NCI-H2171 (cell line): ENCODE measurements around the gene PARD6B.
"Not testable (repeated sequence)": the region's sequence is repeated elsewhere in the genome, so short reads cannot be mapped to it uniquely, and the experiment has no call there.

Experiments
- DNase-seq: peaks from one replicate; lab custom pipeline; 2025; lab: John Stamatoyannopoulos, UW

The PARD6B gene

DNA sequence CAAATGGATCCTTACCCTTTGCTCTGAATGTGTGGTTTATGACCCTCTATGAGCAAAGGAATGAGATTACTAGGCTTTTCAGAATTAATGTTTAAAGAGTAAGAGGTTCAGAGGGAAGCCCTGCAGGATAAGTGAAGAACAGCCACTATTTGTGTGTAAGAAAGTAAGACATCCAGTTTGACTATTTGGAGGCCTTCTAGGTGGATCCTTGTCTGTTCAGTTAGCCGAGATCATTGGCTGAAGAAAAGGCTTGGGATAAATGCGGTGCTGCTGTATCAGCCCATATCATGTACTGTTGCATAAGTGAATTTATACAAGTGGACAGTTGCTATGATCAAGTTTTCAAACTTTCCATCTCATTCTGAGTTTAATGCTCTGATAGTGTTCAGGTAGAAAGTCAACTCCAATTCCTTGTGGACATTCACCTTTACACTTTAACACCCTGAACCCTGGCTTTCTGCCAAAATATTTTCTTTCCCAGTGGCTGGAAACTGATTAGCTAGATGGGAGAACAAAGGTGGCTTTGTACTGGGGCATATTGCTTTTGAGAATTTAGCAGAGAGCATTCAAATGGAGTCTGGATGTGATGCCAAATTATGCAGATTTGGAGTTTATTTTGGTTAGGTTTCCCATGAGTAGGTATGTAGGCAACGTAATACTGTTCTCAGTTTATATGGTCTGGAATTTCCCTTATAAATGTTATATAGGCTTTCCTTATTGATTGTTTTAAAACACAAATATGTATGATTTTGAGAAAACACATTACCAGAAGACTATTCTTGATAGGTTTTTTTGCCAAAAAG lies 15.0 kb downstream of the PARD6B start:
- DNase-seq, result no peak

- DNase-seq, result no peak
Measured at GRCh38 chr20:50747275-50747674, 15.9 kb downstream of the PARD6B start.

GRCh38 chr20:50750145-50750671 lies 18.8 kb downstream of the PARD6B start:
- DNase-seq, result no peak

GRCh38 chr20:50753152-50753551 lies 21.8 kb downstream of the PARD6B start:
- DNase-seq, result no peak

- DNase-seq, result no peak
Measured at GRCh38 chr20:50754420-50754819, 23.0 kb downstream of the PARD6B start.

DNA sequence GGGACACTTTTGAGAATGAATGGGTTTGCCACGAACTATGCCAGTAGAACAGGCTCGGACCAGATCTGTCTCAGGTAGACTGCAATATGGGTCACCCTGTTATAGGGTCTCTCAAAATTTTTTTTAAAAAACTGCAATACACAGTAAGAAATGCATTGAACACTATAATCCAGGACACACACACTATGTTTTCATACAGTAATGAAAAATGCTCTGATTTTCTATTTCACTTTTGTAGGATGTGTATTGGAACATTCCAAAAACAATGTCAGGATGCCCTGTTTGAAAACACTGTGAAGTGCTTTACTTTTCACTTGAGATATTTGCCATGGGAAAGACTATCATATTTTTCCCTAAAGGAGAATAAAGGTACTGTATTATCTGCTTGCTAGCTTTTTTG lies 25.1 kb downstream of the PARD6B start:
- DNase-seq, result no peak

DNA sequence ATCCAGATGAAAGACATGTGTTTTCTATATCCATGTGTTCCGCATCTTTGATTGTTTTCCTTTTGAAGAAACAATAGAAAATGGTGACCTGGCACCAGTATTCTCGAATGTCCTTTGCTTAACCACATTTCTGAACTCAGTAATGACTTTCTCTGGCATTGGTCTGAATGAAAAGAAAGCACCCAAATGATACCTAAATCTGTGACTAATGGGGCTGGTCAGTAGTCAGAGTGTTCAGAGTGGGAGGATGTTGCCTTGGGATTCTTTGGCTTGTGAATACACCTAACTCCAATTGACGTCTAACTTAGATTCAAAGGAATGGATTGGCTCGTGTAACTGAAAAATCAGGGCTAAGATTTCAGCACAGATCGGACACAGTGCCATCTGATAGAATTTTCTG lies 27.1 kb downstream of the PARD6B start:
- DNase-seq, result no peak

GRCh38 chr20:50758992-50759391 lies 27.6 kb downstream of the PARD6B start:
- DNase-seq, result no peak

DNA sequence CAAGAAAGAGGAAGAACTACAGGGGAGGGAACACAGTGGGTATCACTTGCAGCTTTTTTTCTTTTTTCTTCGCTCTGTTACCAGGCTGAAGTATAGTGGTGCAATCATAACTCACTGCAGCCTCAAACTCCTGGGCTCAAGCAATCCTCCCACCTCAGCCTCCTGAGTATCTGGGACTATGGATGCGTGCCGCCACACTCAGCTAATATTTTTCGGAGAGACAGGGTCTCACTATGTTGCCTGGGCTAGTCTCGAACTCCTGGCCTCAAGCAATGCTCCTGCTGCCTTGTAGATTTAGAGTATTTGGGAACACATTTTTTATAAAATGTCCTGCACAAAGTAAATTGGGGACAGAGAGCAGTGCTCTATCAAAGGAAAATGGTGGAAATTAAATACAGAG lies 28.3 kb downstream of the PARD6B start:
- no peak for DNase-seq

DNA sequence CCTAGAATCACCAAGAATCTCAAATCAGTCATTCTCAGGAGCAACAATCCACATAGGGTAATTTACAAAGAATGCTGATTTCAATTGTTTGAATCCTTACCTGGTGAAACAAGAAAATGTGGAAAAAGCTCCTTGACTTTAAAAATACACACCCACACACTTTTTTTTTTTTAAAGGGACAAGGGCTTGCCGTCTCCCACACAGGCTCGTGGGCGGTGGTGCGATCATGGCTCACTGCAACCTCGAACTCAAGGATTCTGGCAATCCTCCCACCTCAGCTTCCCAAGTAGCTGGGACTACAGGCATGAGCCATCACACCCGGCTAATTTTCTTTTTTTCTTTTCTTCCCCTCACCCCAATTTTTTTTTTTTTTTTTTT lies 30.7 kb downstream of the PARD6B start:
- DNase-seq, result no peak

GRCh38 chr20:50762435-50763220 lies 31.2 kb downstream of the PARD6B start:
- no peak for DNase-seq

DNA sequence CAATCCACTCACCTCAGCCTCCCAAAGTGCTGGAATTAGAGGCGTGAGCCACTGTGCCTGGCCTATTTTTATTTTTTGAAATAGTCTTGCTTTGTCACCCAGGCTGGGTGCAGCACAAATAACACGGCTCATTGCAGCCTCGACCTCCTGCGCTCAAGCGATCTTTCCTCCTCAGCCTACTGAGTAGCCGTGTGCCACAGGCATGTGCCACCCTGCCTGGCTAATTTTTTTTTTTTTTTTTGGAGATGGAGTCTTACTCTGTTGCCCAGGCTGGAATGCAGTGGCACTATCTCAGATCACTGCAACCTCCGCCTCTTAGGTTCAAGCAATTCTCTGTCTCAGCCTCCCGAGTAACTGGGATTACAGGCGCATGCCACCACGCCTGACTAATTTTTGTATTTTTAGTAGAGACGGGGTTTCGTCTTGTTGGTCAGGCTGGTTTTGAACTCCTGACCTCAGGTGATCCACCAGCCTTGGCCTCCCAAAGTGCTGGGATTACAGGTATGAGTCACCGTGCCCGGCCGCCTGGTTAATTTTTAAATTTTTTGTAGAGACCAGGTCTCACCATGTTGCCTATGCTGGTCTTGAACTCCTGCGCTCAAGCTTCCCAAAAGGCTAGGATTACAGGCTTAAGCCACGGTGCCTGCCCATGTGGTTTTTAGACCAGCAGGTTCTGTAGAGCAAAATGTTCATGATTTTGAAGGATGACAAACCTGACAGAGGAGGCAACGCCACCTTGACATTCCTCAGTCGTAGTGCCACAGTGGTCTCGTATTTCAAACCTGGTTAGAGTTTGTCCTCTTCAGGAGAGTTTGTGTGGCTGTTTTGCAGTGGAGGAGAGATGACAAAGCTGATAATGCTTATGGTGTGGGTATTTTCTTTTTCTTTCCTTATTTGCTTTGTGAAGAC lies 32.4 kb downstream of the PARD6B start:
- not testable (repeated sequence) for DNase-seq

- DNase-seq, result not testable (repeated sequence)
Measured at GRCh38 chr20:50765251-50765650, 33.9 kb downstream of the PARD6B start.

DNA sequence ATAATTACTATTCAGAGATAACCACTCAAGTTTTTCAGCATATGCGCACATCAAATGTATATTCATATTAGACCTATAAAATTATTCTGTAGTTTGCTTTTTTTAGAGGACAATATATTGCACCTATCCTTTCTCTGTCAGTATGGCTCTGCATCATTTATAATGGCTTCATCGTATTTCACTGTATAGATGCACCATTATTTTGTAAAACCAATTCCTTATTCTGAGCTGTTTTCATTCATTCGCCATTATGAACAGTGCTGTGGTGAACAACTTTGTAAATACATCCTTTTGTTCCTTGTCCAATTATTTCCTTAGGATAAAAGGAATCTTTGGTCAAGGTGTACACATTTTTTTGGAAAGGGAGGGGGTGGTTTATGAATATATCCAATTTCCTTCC lies 34.3 kb downstream of the PARD6B start:
- DNase-seq, result no peak

GRCh38 chr20:50766955-50767809 lies 35.8 kb downstream of the PARD6B start:
- not testable (repeated sequence) for DNase-seq

- DNase-seq, result not testable (repeated sequence)
Measured at GRCh38 chr20:50768991-50769390, 37.6 kb downstream of the PARD6B start.

- DNase-seq, result not testable (repeated sequence)
Measured at GRCh38 chr20:50769551-50770085, 38.2 kb downstream of the PARD6B start.

GRCh38 chr20:50771419-50772080 lies 40.2 kb downstream of the PARD6B start:
- not testable (repeated sequence) for DNase-seq

DNA sequence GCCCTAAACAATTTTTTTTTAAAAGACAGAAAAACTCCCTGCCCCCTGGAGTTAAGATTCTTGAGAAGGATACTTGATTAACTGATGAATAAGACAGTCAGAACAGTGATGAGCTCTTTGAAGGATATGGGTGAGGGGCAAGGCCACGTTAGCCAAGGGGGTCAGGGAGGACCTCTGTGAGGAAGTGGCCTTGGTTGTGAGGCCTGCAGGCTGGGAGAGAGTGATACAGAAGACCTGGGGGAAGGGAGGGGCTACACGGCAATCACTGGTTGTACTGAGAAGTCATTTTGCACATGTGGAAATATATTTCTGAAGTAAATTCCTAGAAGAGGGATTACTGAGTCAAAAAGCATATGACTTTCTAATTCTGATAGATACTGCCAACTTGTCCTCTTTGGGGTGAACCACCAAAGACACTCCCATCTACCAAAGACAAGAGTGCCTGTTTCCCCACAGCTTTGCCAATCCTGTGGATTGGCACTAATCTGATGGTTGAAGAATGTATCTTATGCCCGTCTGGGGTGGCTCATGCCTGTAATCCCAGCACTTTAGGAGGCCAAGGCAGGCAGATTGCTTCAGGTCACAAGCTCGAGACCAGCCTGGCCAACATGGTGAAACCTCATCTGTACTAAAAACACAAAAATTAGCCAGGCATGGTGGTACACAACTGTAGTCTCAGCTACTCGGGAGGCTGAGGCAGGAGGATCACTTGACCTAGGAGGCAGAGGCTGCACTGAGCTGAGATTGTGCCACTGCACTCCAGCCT lies 41.2 kb downstream of the PARD6B start:
- DNase-seq, result no peak
